ENCODE measurements around the gene TAOK1.

The TAOK1 gene

GRCh38 chr17:29430275-29430674, 40.1 kb downstream of the TAOK1 start:
- no peak for TF ChIP-seq FOXM1 (IDR thresholded peaks at IDR 0.05; ENCODE audit: borderline replicate concordance, low read depth)
- no peak for TF ChIP-seq EGR1 (IDR thresholded peaks at IDR 0.05)
- TF ChIP-seq NFIC (IDR thresholded peaks at IDR 0.05): no peak
- TF ChIP-seq TAF1 (IDR thresholded peaks at IDR 0.05; ENCODE audit: low read depth): no peak
- TF ChIP-seq, protein P1, sequence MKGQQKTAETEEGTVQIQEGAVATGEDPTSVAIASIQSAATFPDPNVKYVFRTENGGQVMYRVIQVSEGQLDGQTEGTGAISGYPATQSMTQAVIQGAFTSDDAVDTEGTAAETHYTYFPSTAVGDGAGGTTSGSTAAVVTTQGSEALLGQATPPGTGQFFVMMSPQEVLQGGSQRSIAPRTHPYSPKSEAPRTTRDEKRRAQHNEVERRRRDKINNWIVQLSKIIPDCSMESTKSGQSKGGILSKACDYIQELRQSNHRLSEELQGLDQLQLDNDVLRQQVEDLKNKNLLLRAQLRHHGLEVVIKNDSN (IDR thresholded peaks at IDR 0.05): no peak
- no peak for TF ChIP-seq REST (IDR thresholded peaks at IDR 0.05; ENCODE audit: low read depth)
- no peak for TF ChIP-seq MAX (IDR thresholded peaks at IDR 0.05)
- TF ChIP-seq TCF12 (IDR thresholded peaks at IDR 0.05; ENCODE audit: low read depth): no peak
- no peak for TF ChIP-seq CREB1 (IDR thresholded peaks at IDR 0.05; ENCODE audit: low read depth)
- TF ChIP-seq ZBTB7A (IDR thresholded peaks at IDR 0.05; ENCODE audit: low read depth): no peak
- no peak for TF ChIP-seq TEAD4 (IDR thresholded peaks at IDR 0.05)
- no peak for TF ChIP-seq EP300 (IDR thresholded peaks at IDR 0.05; ENCODE audit: borderline replicate concordance)
- no peak for TF ChIP-seq CEBPB (IDR thresholded peaks at IDR 0.05)
- no peak for TF ChIP-seq RAD21 (IDR thresholded peaks at IDR 0.05; ENCODE audit: low read depth)
- no peak for TF ChIP-seq YY1 (IDR thresholded peaks at IDR 0.05; ENCODE audit: low read depth)

DNA sequence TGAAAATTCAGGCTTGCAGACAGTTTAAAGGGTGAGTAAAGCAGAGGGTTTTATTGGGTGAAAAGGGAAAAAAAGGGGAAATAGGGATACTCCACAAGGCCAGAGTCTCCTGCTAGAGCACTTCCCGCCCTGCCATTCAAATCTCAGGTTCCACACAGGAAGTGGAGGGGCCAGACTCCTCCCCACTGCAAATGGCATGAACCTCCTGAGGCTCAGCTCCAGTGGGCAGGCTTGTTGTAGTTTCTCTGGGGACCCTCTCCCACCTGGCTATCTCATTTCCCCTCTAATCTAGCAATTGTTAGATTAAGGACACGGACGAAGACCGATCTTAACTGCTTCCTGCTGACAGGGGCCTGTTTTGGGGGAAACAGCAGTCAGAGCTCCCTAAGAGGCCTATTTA, 43.4 kb downstream of the TAOK1 start:
- TF ChIP-seq MAX (IDR thresholded peaks at IDR 0.05) (no peak), TEAD4 (IDR thresholded peaks at IDR 0.05) (no peak), TAF1 (IDR thresholded peaks at IDR 0.05; ENCODE audit: low read depth) (no peak), CEBPB (IDR thresholded peaks at IDR 0.05) (no peak), RAD21 (IDR thresholded peaks at IDR 0.05; ENCODE audit: low read depth) (no peak), TCF12 (IDR thresholded peaks at IDR 0.05; ENCODE audit: low read depth) (no peak), CREB1 (IDR thresholded peaks at IDR 0.05; ENCODE audit: low read depth) (no peak), YY1 (IDR thresholded peaks at IDR 0.05; ENCODE audit: low read depth) (no peak), ZBTB7A (IDR thresholded peaks at IDR 0.05; ENCODE audit: low read depth) (no peak)
- TF ChIP-seq, protein P1 (IDR thresholded peaks at IDR 0.05): no peak

GRCh38 chr17:29434550-29434949, 44.4 kb downstream of the TAOK1 start:
- TF ChIP-seq CREB1 (IDR thresholded peaks at IDR 0.05; ENCODE audit: low read depth) (no peak), REST (IDR thresholded peaks at IDR 0.05; ENCODE audit: low read depth) (no peak)

- TF ChIP-seq FOXM1 (IDR thresholded peaks at IDR 0.05; ENCODE audit: borderline replicate concordance, low read depth) (no peak), EGR1 (IDR thresholded peaks at IDR 0.05) (no peak), EP300 (IDR thresholded peaks at IDR 0.05; ENCODE audit: borderline replicate concordance) (no peak), TAF1 (IDR thresholded peaks at IDR 0.05; ENCODE audit: low read depth) (no peak), YY1 (IDR thresholded peaks at IDR 0.05; ENCODE audit: low read depth) (no peak), CEBPB (IDR thresholded peaks at IDR 0.05) (no peak), RAD21 (IDR thresholded peaks at IDR 0.05; ENCODE audit: low read depth) (no peak), TCF12 (IDR thresholded peaks at IDR 0.05; ENCODE audit: low read depth) (no peak), CREB1 (IDR thresholded peaks at IDR 0.05; ENCODE audit: low read depth) (no peak), NFIC (IDR thresholded peaks at IDR 0.05) (no peak), MAX (IDR thresholded peaks at IDR 0.05) (no peak), REST (IDR thresholded peaks at IDR 0.05; ENCODE audit: low read depth) (no peak), ZBTB7A (IDR thresholded peaks at IDR 0.05; ENCODE audit: low read depth) (no peak), TEAD4 (IDR thresholded peaks at IDR 0.05) (no peak)
- TF ChIP-seq, protein P1 (IDR thresholded peaks at IDR 0.05): no peak
Observed at GRCh38 chr17:29442451-29442850, 52.3 kb downstream of the TAOK1 start.
